HUES64 (cell line): ENCODE data around the gene DENND4A.

ENCODE experiments used
- H3K27ac ChIP-seq: 2 replicates; pipeline ENCODE4 v1.7.0; 2013; ENCODE audit warnings: low read depth, low read length, inconsistent platforms
- H3K27me3 ChIP-seq: 2 replicates; pipeline ENCODE4 v1.6.1; 2013; ENCODE audit warnings: mild to moderate bottlenecking, low read length; ENCODE audit not compliant: insufficient read depth
- H3K36me3 ChIP-seq: 2 replicates; pipeline ENCODE4 v1.6.1; 2013; ENCODE audit warnings: mild to moderate bottlenecking, low read length; ENCODE audit not compliant: insufficient read depth
- H3K4me1 ChIP-seq: 2 replicates; pipeline ENCODE4 v1.6.1; 2013; ENCODE audit warnings: mild to moderate bottlenecking, low read length, moderate library complexity; ENCODE audit not compliant: insufficient read depth
- H3K4me3 ChIP-seq: 2 replicates; pipeline ENCODE4 v1.5.1; 2013; ENCODE audit warnings: mild to moderate bottlenecking, low read length, moderate library complexity
- H3K9ac ChIP-seq: 2 replicates; pipeline ENCODE4 v1.6.1; 2013; ENCODE audit warnings: mild to moderate bottlenecking, low read depth, low read length
- H3K9me3 ChIP-seq: 2 replicates; pipeline ENCODE4 v1.6.1; 2013; ENCODE audit warnings: low read depth, low read length; ENCODE audit not compliant: insufficient read depth
- WGBS: fragments of 150-250, 120-280 bp; methylation state at CpG from one replicate; pipeline ENCODE4 v1.1.7; 2013; ENCODE audit warnings: missing lambda C conversion rate; 5-methylcytosine and 5-hydroxymethylcytosine counted together

DENND4A gene

DNA sequence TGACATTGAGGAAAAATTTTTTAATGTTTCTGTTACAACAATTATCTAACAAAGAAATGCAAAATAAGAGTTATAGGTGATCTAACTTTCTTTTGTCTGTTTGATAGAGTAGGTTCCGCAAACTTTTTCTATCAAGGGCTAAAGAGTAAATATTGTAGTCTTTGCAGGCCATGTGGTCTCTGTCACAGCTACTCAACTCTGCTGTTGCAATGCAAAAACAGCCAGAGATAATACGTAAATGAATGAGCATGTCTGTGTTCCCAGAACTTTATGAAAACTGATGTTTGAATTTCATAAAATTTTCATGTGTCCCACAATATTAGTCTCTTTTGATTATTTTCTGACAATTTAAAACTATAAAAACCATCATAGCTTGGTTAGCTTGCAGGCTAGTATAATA lies 97.0 kb downstream of the DENND4A start:
- Histone ChIP-seq H3K4me3 (no peak overlapping the region), H3K9me3 (no peaks in the 10 kb centered on the region), H3K36me3 (no peaks in the 10 kb centered on the region), H3K9ac (no peak overlapping the region), H3K27me3 (no peaks in the 10 kb centered on the region), H3K27ac (no peak overlapping the region), H3K4me1 (no peaks in the 10 kb centered on the region)
- WGBS: 88% methylated on average over 2 of the region's 2 CpGs

DNA sequence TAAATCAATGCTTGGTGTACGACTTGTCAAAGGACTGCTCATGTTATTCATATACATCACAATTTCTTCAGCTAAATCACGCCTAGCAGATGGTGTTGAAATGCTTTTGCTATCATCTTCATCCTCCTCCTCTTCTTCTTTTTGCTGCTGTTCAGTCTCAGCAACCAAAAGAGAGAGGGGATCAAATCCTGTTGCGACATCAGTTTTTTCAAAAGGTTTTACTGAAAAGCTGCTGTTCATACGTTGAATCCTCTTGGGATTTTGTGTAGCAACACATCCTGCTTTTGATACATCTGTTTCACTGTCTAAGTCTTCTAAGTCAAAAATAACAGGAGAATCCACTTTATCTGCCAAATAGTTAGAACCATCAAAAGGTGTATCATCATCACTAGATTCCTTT lies 101.3 kb downstream of the DENND4A start:
- H3K36me3 ChIP-seq: no peaks in the 10 kb centered on the region

GRCh38 chr15:65690173-65690572 lies 101.9 kb downstream of the DENND4A start:
- Histone ChIP-seq H3K4me1 (no peaks in the 10 kb centered on the region), H3K27me3 (no peaks in the 10 kb centered on the region), H3K4me3 (no peak overlapping the region), H3K27ac (no peak overlapping the region), H3K9me3 (no peaks in the 10 kb centered on the region), H3K9ac (no peak overlapping the region), H3K36me3 (no peaks in the 10 kb centered on the region)
- WGBS: no CpG with 5 or more reads among the region's 1 CpG

More for the DNA sequence above, 101.3 kb downstream of the DENND4A start:
- H3K4me1 ChIP-seq: no peaks in the 10 kb centered on the region
- no peak overlapping the region for H3K4me3 ChIP-seq
- no peaks in the 10 kb centered on the region for H3K27me3 ChIP-seq
- H3K9ac ChIP-seq: no peak overlapping the region
- H3K27ac ChIP-seq: no peak overlapping the region
- no peaks in the 10 kb centered on the region for H3K9me3 ChIP-seq
- WGBS: 92% methylated on average over 4 of the region's 4 CpGs

GRCh38 chr15:65688462-65688861 lies 103.6 kb downstream of the DENND4A start:
- Histone ChIP-seq H3K9ac (no peak overlapping the region), H3K4me1 (no peaks in the 10 kb centered on the region), H3K9me3 (no peaks in the 10 kb centered on the region), H3K36me3 (no peaks in the 10 kb centered on the region), H3K4me3 (no peak overlapping the region), H3K27ac (no peak overlapping the region), H3K27me3 (no peaks in the 10 kb centered on the region)
- 97% methylated on average over 1 of the region's 1 CpG for WGBS

GRCh38 chr15:65682404-65682911 lies 109.6 kb downstream of the DENND4A start:
- 95% methylated on average over 2 of the region's 2 CpGs for WGBS
- no peak overlapping the region for H3K27ac ChIP-seq
- no peaks in the 10 kb centered on the region for H3K36me3 ChIP-seq
- H3K9me3 ChIP-seq: no peaks in the 10 kb centered on the region
- H3K4me1 ChIP-seq: no peaks in the 10 kb centered on the region
- H3K9ac ChIP-seq: no peak overlapping the region
- no peaks in the 10 kb centered on the region for H3K27me3 ChIP-seq
- no peak overlapping the region for H3K4me3 ChIP-seq

- Histone ChIP-seq H3K27me3 (no peaks in the 10 kb centered on the region), H3K9me3 (no peaks in the 10 kb centered on the region), H3K4me3 (no peak overlapping the region), H3K27ac (no peak overlapping the region), H3K9ac (no peak overlapping the region), H3K36me3 (no peaks in the 10 kb centered on the region), H3K4me1 (no peaks in the 10 kb centered on the region)
- 89% methylated on average over 1 of the region's 1 CpG for WGBS
Measured at GRCh38 chr15:65680544-65680943, 111.5 kb downstream of the DENND4A start.

DNA sequence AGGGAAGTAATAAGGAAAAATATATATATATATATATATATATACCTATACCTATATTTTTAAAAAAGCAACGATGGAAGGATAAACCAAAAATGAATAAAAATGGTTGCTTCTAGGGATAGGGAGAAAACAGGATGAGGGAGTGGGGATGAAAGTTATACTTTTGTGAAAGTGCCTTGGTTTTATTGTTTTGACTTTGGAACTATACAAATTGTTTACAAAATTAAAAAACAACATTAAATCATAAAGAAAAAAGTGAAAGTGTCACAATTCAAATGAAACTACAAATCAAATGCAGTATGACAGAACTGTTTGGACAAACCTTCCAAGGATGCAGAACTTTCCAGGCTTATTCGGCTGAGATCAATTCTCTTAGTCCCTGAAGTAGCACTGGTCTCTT lies 116.0 kb downstream of the DENND4A start:
- H3K4me1 ChIP-seq: no peaks in the 10 kb centered on the region
- H3K4me3 ChIP-seq: no peak overlapping the region
- no peaks in the 10 kb centered on the region for H3K9me3 ChIP-seq
- 82% methylated on average over 2 of the region's 2 CpGs for WGBS
- H3K27ac ChIP-seq: no peak overlapping the region
- H3K9ac ChIP-seq: no peak overlapping the region
- H3K36me3 ChIP-seq: no peaks in the 10 kb centered on the region
- no peaks in the 10 kb centered on the region for H3K27me3 ChIP-seq

DNA sequence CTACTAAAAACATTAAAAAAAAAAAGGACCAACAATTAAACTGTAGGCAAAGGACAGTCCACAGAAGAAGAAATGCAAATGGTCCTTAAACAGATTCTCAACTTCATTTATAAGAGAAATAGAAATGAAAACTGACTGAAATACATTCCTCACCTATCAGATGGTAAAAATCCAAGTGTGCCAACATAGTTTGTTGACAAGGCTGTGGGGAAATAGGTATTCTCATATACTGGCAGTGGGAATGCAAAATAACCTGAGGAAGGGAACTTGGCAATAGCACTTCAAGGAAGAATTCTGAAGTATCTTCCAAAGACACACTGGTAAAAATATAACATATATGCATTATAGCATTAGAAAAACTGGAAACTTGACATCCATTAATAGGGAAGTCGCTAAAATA lies 116.5 kb downstream of the DENND4A start:
- no peak overlapping the region for H3K9ac ChIP-seq
- no peaks in the 10 kb centered on the region for H3K27me3 ChIP-seq
- no peaks in the 10 kb centered on the region for H3K4me1 ChIP-seq
- H3K27ac ChIP-seq: no peak overlapping the region
- no peaks in the 10 kb centered on the region for H3K36me3 ChIP-seq
- H3K4me3 ChIP-seq: no peak overlapping the region
- WGBS: no CpG with 5 or more reads among the region's 1 CpG
- no peaks in the 10 kb centered on the region for H3K9me3 ChIP-seq

DNA sequence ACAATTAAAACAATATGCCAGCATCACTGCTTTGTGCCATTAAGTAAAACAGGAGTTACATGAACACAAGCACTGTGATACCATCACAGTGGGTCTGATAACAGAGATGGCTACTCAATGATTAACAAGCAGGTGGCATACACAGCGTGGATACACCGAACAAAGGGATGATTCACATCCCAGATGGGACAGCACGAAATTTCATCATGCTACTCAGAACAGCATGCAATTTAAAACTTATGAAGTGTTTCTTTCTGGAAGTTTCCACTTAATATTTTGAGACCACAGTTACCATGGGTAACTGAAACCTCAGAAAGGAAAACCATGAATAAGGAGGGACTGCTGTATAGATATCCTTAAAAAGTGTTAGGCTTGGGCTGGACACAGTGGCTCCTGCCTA lies 125.8 kb downstream of the DENND4A start:
- no peak overlapping the region for H3K9ac ChIP-seq
- no peak overlapping the region for H3K27ac ChIP-seq
- no peaks in the 10 kb centered on the region for H3K36me3 ChIP-seq
- H3K4me1 ChIP-seq: no peaks in the 10 kb centered on the region
- H3K27me3 ChIP-seq: no peaks in the 10 kb centered on the region
- H3K9me3 ChIP-seq: no peaks in the 10 kb centered on the region
- no peak overlapping the region for H3K4me3 ChIP-seq
- 89% methylated on average over 3 of the region's 3 CpGs for WGBS

DNA sequence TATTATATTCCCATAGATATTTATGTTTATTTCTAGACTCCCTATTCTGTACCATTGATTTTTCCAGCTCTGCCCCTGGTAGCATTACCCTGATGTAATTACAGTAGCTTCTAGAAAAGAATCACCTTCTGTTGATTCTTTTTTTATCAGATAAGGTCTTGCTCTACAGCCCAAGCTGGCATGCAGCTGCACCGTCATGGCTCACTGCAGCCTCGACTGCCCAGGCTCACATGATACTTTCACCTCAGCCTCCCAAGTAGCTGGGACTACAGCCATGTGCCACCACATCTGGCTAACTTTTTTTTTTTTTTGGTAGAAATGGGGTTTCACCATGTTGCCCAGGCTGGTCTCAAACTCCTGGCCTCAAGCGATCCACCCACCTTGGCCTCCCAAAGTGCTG lies 128.6 kb downstream of the DENND4A start:
- H3K4me3 ChIP-seq: no peak overlapping the region
- no peak overlapping the region for H3K27ac ChIP-seq
- no peaks in the 10 kb centered on the region for H3K4me1 ChIP-seq
- H3K9ac ChIP-seq: no peak overlapping the region
- no peaks in the 10 kb centered on the region for H3K9me3 ChIP-seq
- no peaks in the 10 kb centered on the region for H3K36me3 ChIP-seq
- WGBS: 96% methylated on average over 3 of the region's 3 CpGs
- H3K27me3 ChIP-seq: no peaks in the 10 kb centered on the region

DNA sequence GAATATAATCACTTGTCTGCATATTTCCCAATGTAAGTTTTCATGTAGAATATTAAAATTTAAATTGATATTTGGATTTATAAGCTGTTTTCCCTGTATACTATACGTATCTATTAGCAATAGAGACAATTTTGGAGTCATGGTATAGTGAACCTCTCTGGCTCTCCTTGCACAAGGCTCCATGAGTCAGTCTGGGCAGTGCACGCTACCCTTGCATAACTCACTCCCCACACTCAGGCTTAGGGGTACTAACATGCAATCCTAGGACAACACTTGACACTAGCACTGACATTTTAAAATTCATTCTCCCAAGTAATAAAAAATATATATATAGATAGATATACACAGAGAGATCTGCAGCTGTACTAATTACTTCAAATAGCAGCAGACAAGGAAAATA lies 131.2 kb downstream of the DENND4A start:
- H3K36me3 ChIP-seq: no peaks in the 10 kb centered on the region
- 98% methylated on average over 2 of the region's 2 CpGs for WGBS
- no peak overlapping the region for H3K4me3 ChIP-seq
- H3K27ac ChIP-seq: no peak overlapping the region
- H3K9ac ChIP-seq: no peak overlapping the region
- H3K27me3 ChIP-seq: no peaks in the 10 kb centered on the region
- H3K9me3 ChIP-seq: no peaks in the 10 kb centered on the region
- H3K4me1 ChIP-seq: no peaks in the 10 kb centered on the region

DNA sequence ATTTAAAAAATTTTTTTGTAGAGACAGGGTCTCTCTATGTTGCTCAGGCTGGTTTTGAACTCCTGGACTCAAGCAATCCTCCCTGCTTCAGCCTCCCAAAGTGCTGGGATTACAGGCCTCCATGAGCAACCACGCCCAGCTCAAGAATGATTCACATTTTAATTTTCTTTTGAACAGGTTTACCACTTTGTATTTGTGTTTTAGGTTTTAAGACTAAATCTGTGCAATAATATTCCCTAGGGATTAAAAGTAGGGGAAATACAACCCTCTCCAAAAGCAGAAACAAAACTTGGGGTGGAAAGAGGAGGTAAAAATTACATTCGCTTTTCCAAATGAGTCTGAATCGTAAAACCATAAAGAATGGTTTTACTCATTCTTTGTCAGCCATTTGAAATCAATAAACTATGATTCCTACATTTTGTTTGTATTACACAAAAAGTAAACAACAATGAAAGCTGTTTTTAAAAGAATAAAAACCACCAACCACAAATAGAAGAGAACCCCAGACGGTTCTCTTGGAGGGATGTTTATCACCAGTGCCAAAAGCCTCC lies 132.5 kb downstream of the DENND4A start:
- H3K4me1 ChIP-seq: no peaks in the 10 kb centered on the region
- no peak overlapping the region for H3K27ac ChIP-seq

More for the DNA sequence above, 132.5 kb downstream of the DENND4A start:
- H3K9ac ChIP-seq: no peak overlapping the region
- H3K27me3 ChIP-seq: no peaks in the 10 kb centered on the region
- no peak overlapping the region for H3K4me3 ChIP-seq
- WGBS: 94% methylated on average over 4 of the region's 4 CpGs
- no peaks in the 10 kb centered on the region for H3K36me3 ChIP-seq
- no peaks in the 10 kb centered on the region for H3K9me3 ChIP-seq
